PC-3 (cell line): ENCODE measurements around the gene C6orf136. TPM values are rescaled to one million over a fixed set of nuclear protein-coding genes. Genes with fewer than 3 reads are reported as not detected.

ENCODE experiments used
- ATAC-seq: fragments of 200-7000 bp; cut with Tn5 transposase; 2 replicates; pipeline ENCODE4 v1.9.1; 2020; ENCODE audit warnings: mild to moderate bottlenecking, moderate library complexity
- BruUV-seq: library from RNA; stranded (reverse); fragments of 400-500 nt; replicated peaks from 2 replicates; lab custom pipeline; 2021; lab: Mats Ljungman, UMichigan
- CTCF ChIA-PET: fragments of 300-600 bp; sonication (Branson Sonifier 250); formaldehyde crosslinking; loops from one replicate; lab custom pipeline; 2022; ENCODE audit warnings: antibody characterized with exemption; lab: Charles Lee
- POLR2A ChIA-PET: fragments of 300-600 bp; sonication (Branson Sonifier 250); formaldehyde crosslinking; loops from one replicate; lab custom pipeline; 2022; ENCODE audit warnings: antibody characterized with exemption; ENCODE audit not compliant: unreplicated experiment; lab: Charles Lee
- DNase-seq: peaks from one replicate; pipeline ENCODE4 v3.0.0-alpha.2; 2015
- H2AFZ ChIP-seq: fragments of 300-600 bp; sonication (generic); 2 replicates; pipeline ENCODE4 v1.6.0; 2016; ENCODE audit warnings: antibody characterized with exemption, low read length
- H3F3A ChIP-seq: fragments of 300-600 bp; sonication (generic); one replicate; pipeline ENCODE4 v1.6.0; 2017; ENCODE audit warnings: antibody characterized with exemption, low read length, control low read depth, mild to moderate bottlenecking; ENCODE audit not compliant: unreplicated experiment
- H3K27ac ChIP-seq: fragments of 300-600 bp; sonication (generic); 2 replicates; pipeline ENCODE4 v1.5.1; 2016; ENCODE audit warnings: mild to moderate bottlenecking, low read length
- H3K27me3 ChIP-seq: fragments of 300-600 bp; sonication (generic); 2 replicates; pipeline ENCODE4 v1.6.1; 2016; ENCODE audit warnings: low read length, mixed read lengths
- H3K36me3 ChIP-seq: fragments of 300-600 bp; sonication (generic); 2 replicates; pipeline ENCODE4 v1.6.1; 2016; ENCODE audit warnings: low read depth, mixed run types, low read length, mixed read lengths
- H3K4me1 ChIP-seq: fragments of 300-600 bp; sonication (generic); 2 replicates; pipeline ENCODE4 v1.5.1; 2016; ENCODE audit warnings: low read length; ENCODE audit not compliant: insufficient read depth
- H3K4me2 ChIP-seq: fragments of 300-600 bp; sonication (generic); 2 replicates; pipeline ENCODE4 v1.6.0; 2016; ENCODE audit warnings: low read length
- H3K4me3 ChIP-seq: fragments of 300-600 bp; sonication (generic); 2 replicates; pipeline ENCODE4 v1.5.1; 2016; ENCODE audit warnings: mild to moderate bottlenecking, low read length, mixed read lengths
- H3K79me2 ChIP-seq: fragments of 300-600 bp; sonication (generic); 2 replicates; pipeline ENCODE4 v1.6.1; 2017; ENCODE audit warnings: low read length, mixed read lengths
- H3K9ac ChIP-seq: fragments of 300-600 bp; sonication (generic); 2 replicates; pipeline ENCODE4 v1.6.0; 2016; ENCODE audit warnings: mild to moderate bottlenecking, low read length
- H3K9me2 ChIP-seq: fragments of 300-600 bp; sonication (generic); replicated peaks from 2 replicates; pipeline ENCODE4 v1.6.1; 2016; ENCODE audit warnings: mixed run types, low read length, mixed read lengths
- H3K9me3 ChIP-seq: fragments of 300-600 bp; sonication (generic); 2 replicates; pipeline ENCODE4 v1.6.1; 2016; ENCODE audit warnings: low read length, mixed read lengths
- H4K20me1 ChIP-seq: fragments of 300-600 bp; sonication (generic); 2 replicates; pipeline ENCODE4 v1.6.1; 2016; ENCODE audit warnings: low read length, mixed read lengths
- CTCF ChIP-seq: fragments of 300-600 bp; sonication (generic); conservative IDR thresholded peaks from 2 replicates; pipeline ENCODE4 v1.5.1; 2017; ENCODE audit warnings: antibody characterized with exemption, low read depth, mild to moderate bottlenecking, low read length
- EZH2 ChIP-seq: fragments of 300-600 bp; sonication (generic); IDR thresholded peaks from one replicate; pipeline ENCODE4 v1.6.1; 2017; ENCODE audit warnings: antibody characterized with exemption, mild to moderate bottlenecking, low read length; ENCODE audit not compliant: unreplicated experiment
- EZH2phosphoT487 ChIP-seq: fragments of 300-600 bp; sonication (generic); IDR thresholded peaks from 2 replicates; pipeline ENCODE4 v1.6.1; 2018; ENCODE audit warnings: mild to moderate bottlenecking, antibody characterized with exemption, low read length, borderline replicate concordance
- intact Hi-C: fragments of 100-400 bp; cut with micrococcal nuclease; formaldehyde crosslinking; loops from 2 replicates; pipeline ENCODE4 v1.9.0; 2023
- total RNA-seq: library from RNA; depleted of rRNA; stranded (reverse); fragments of >200 nt; gene quantifications from 2 replicates; pipeline ENCODE4 v1.2.3, GENCODE V29; 2014

C6orf136 gene
- total RNA-seq, 1 experiment from 2014 or later, result 18.7 TPM

DNA sequence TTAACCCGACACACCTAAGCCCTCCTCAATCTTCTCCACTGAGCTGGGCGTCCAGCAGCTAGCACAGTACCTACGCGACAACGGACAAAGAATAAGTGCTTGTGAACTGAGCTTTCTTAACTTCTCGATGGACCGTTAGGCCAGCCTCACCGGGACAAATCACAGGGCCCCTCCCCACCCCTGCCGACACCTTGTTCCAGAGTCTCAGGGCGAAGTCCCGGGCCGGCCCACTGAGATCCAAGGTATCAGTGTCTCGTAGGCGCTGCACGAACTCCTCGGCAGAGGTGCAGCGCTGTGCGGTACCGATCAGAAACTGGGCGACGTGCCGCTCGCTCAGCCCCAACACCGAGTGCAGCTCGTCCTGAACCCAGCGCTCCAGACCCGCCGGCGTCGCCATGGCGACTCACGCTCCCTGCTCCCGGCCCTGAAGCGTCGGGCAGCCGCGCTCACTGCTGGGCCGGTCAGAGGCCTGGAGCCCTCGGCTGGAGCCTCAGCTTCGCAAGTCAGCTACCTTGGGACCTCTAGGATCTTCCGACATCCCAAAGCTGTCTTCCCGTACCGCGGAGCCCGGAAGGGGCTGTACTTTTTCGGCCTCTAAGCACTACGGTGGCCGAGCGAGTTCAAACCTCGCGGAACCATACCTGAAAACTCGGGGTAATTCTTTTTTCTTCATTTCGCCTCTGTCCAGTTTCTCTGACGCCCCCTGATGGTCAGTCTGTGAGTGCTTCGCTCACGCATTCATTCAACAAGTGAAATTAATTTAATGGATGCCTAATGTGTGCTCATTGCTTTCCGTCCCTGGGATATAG lies 25.7 kb downstream of the C6orf136 start, which contains the start of gene DHX16:
TSS of gene DHX16 (minus strand) at position 562 of the 809 bp plus-strand sequence. CDS start at position 397, 165 bp downstream.
- Histone ChIP-seq H3K27me3 (no peaks in the 10 kb centered on the region), H3K4me2 (peak within 1 kb of the TSS; percentile 83), H3K36me3 (peaks cover 23% of the 10 kb centered on the region), H3F3A (no peaks in the 10 kb centered on the region), H3K4me3 (peak within 1 kb of the TSS; percentile 75), H3K79me2 (peaks cover 22% of the 10 kb centered on the region), H3K27ac (no peak within 1 kb of the TSS), H3K4me1 (peaks cover 4% of the 10 kb centered on the region), H2AFZ (peak within 1 kb of the TSS; percentile 77), H3K9me3 (no peaks in the 10 kb centered on the region), H4K20me1 (no peaks in the 10 kb centered on the region), H3K9ac (peak within 1 kb of the TSS; percentile 82), H3K9me2 (no peaks in the 10 kb centered on the region)
- intact Hi-C loops, result loop anchor here (1.0 to 5.0 kb wide), 3 partner anchors 55 to 205 kb away; partner anchors contain the start of genes MRPS18B and PPP1R10
- DNase-seq (peak; percentile 99), ATAC-seq (peak; percentile 82)
- BruUV-seq, result TSS peak; percentile 61
- no peak for TF ChIP-seq EZH2phosphoT487
- TF ChIP-seq CTCF, result peak; percentile 95
- no peak for TF ChIP-seq EZH2
- POLR2A ChIA-PET, result interaction anchor here (0.6 kb wide), 1 partner anchor 182 kb away, joined by 4 read pairs; no protein-coding TSS in a partner anchor
- CTCF ChIA-PET, result interaction anchor here (0.7 to 1.1 kb wide), 2 partner anchors 55 to 58 kb away, joined by 3 to 5 read pairs; partner anchors contain the start of gene MRPS18B

DNA sequence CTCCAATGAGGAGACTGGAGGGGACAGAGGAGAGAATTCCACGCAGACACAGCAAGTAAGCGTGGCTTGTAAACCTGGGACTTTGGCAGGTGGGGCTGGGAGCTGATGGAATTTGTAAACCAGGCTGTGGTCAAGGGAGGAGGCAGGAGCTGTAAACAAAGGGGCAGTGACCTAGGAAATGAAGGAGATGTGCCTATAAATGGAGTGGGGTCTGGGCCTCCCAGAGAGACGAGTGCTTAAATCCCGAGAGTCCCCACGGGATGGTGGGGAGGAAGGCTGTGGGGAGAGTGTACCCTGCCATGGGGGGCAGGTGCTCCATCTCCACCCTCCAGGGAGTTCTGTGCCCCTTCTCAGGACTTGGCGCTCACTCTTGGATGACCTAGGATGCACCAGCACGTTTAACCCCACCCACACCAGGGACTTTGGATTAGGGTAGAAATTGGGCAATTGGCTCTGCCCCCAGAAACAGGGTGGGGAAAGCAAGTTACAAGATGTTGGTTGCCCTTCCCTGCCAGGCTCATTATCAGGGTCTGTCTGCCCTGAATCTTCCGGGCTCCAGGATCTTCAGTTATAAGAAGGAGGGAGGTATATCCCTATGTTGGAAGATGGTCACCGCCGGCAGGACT lies 29.8 kb downstream of the C6orf136 start:
- BruUV-seq, result no TSS peak
- no peaks in the 10 kb centered on the region for H3F3A ChIP-seq
- no peaks in the 10 kb centered on the region for H3K9me3 ChIP-seq
- H3K27ac ChIP-seq, result no peak overlapping the region
- H2AFZ ChIP-seq, result no peak overlapping the region
- intact Hi-C loops, result no loop called here
- POLR2A ChIA-PET, result interaction anchor here (0.6 kb wide), 1 partner anchor 8 kb away, joined by 3 read pairs; no protein-coding TSS in a partner anchor
- no peak overlapping the region for H3K4me2 ChIP-seq
- no peaks in the 10 kb centered on the region for H3K27me3 ChIP-seq
- CTCF ChIA-PET, result no interaction called here
- H3K79me2 ChIP-seq, result peaks cover 43% of the 10 kb centered on the region
- H3K4me3 ChIP-seq, result no peak overlapping the region
- peaks cover 24% of the 10 kb centered on the region for H3K4me1 ChIP-seq
- H4K20me1 ChIP-seq, result no peaks in the 10 kb centered on the region
- no peak for DNase-seq
- no peak overlapping the region for H3K9ac ChIP-seq
- no peak for ATAC-seq
- H3K36me3 ChIP-seq, result peaks cover 23% of the 10 kb centered on the region
- H3K9me2 ChIP-seq, result no peaks in the 10 kb centered on the region
- TF ChIP-seq EZH2phosphoT487, result no peak
- TF ChIP-seq EZH2, result no peak
- no peak for TF ChIP-seq CTCF
